Thyroid gland (tissue), 4 donors: Measurements from ENCODE around the gene TOM1L2. TPM values are rescaled to one million over a fixed set of nuclear protein-coding genes. Genes with fewer than 3 reads are reported as not detected.

Source experiments
- DNase-seq, 2 donors: peaks; one replicate each; pipeline ENCODE4 v3.0.0-alpha.2; 2019
- H3K27ac ChIP-seq, 3 donors: fragments of 200-600 bp; sonication (generic); 1 replicate in 2 of 3; 2 replicates in 1 of 3; pipeline ENCODE4 v1.5.1; 2016 to 2019; ENCODE audit warnings: mild to moderate bottlenecking in 1 of 3, moderate library complexity in 1 of 3
- H3K27me3 ChIP-seq: fragments of 200-600 bp; sonication (generic); one replicate; pipeline ENCODE4 v1.5.1; 2019
- H3K36me3 ChIP-seq, 2 donors: fragments of 200-600 bp; sonication (generic); one replicate each; pipeline ENCODE4 v1.5.1; 2016 to 2019
- H3K4me1 ChIP-seq, 2 donors: fragments of 200-600 bp; sonication (generic); one replicate each; pipeline ENCODE4 v1.5.1; 2017 to 2019
- H3K4me3 ChIP-seq, 3 donors: fragments of 200-600 bp; sonication (generic); replicated peaks in 1 of 3; 1 replicate in 2 of 3; 2 replicates in 1 of 3; pipeline ENCODE4 v1.5.1; 2016; ENCODE audit warnings: mild to moderate bottlenecking in 1 of 3
- H3K9me3 ChIP-seq: fragments of 200-600 bp; sonication (generic); one replicate; pipeline ENCODE4 v1.5.1; 2017
- POLR2A ChIP-seq, 2 donors: fragments of 450-650 bp; IDR thresholded peaks; one replicate each; pipeline ENCODE4 v1.6.1; 2017; ENCODE audit warnings: antibody characterized with exemption in 2 of 2, mild to moderate bottlenecking in 2 of 2, moderate library complexity in 1 of 2
- WGBS, 2 donors: methylation state at CpG; one replicate each; pipeline ENCODE4 v1.1.5; 2017; 5-methylcytosine and 5-hydroxymethylcytosine counted together
- intact Hi-C: fragments of 100-400 bp; cut with DNase I; formaldehyde crosslinking; loops from one replicate; pipeline ENCODE4 v1.15.1; 2023
- total RNA-seq, 4 donors: library from RNA; depleted of rRNA; stranded (reverse); fragments of >200 nt; gene quantifications; one replicate each; pipeline ENCODE4 v1.2.3, GENCODE V29; 2016
- TF ChIP-seq, protein P1 (sequence below), 6 experiments: fragments of 200-600 bp in 3 of 6; fragments of 450-650 bp in 3 of 6; sonication (generic) in 3 of 6; IDR thresholded peaks; one replicate each; pipeline ENCODE4 v1.5.1; 2016 to 2019; ENCODE audit warnings: antibody characterized with exemption in 6 of 6, mild to moderate bottlenecking in 2 of 6, inconsistent platforms in 1 of 6, moderate library complexity in 1 of 6

Gene TOM1L2
- total RNA-seq, 4 donors from 2014 or later = 138 to 881 (median 257) TPM

DNA sequence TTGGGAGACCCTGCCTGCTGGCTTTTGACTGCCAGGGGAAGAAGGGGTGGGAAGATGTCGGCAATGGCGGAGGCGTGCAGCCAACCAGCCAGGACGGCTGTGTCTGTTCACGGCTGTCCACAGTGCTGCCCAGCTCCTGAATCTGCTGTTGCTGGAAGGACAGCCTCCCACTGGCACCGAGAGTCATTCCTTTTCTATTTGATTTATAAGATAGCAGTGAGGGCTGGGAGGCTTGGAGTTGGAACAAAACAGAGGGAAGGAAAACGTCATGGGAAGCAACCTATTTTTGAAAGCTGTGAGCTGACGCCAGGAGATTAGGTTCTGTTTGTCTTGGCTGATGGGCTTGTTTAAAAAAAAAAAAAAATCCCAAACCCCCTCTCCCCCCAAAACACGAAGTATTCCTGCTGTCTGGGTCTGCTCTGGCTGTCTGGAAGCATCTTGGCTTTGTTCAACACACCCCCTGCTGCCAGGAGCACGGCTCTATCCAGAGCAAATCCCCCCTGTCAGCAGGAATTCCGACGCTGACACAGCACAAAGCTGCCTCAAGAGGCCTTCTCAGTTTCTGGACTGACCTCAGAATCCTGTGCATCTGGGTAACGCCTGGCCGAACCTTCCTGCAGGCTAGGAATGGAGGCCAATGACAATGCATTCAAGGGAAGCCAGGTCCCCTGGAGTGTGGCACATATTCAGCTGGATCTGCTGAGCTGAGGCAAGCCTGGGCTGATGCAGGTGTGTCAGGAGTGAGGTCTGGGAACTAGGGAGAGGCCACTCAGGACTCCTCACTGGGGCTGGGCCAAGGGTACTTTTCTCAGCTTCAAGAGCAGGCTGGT lies 94.5 kb downstream of the TOM1L2 start:
- TF ChIP-seq POLR2A (IDR thresholded peaks at IDR 0.05) = no peak
- TF ChIP-seq, protein P1, sequence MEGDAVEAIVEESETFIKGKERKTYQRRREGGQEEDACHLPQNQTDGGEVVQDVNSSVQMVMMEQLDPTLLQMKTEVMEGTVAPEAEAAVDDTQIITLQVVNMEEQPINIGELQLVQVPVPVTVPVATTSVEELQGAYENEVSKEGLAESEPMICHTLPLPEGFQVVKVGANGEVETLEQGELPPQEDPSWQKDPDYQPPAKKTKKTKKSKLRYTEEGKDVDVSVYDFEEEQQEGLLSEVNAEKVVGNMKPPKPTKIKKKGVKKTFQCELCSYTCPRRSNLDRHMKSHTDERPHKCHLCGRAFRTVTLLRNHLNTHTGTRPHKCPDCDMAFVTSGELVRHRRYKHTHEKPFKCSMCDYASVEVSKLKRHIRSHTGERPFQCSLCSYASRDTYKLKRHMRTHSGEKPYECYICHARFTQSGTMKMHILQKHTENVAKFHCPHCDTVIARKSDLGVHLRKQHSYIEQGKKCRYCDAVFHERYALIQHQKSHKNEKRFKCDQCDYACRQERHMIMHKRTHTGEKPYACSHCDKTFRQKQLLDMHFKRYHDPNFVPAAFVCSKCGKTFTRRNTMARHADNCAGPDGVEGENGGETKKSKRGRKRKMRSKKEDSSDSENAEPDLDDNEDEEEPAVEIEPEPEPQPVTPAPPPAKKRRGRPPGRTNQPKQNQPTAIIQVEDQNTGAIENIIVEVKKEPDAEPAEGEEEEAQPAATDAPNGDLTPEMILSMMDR (IDR thresholded peaks at IDR 0.05) = peak in 1 of 6 experiments; percentile 30
- 10 to 17% methylated on average over 10 to 14 of the region's 14 CpGs for WGBS, 2 donors
- intact Hi-C loops = no loop called here
- Histone ChIP-seq H3K27ac (peak overlapping the region; percentile 78 to 88 (median 86)), H3K4me3 (no peak overlapping the region), H3K36me3 (peaks cover 9 to 13% of the 10 kb centered on the region in 2 donors), H3K9me3 (no peaks in the 10 kb centered on the region), H3K4me1 (peaks cover 66 to 71% of the 10 kb centered on the region in 2 donors), H3K27me3 (no peaks in the 10 kb centered on the region)
- peak; percentile 99 for DNase-seq

DNA sequence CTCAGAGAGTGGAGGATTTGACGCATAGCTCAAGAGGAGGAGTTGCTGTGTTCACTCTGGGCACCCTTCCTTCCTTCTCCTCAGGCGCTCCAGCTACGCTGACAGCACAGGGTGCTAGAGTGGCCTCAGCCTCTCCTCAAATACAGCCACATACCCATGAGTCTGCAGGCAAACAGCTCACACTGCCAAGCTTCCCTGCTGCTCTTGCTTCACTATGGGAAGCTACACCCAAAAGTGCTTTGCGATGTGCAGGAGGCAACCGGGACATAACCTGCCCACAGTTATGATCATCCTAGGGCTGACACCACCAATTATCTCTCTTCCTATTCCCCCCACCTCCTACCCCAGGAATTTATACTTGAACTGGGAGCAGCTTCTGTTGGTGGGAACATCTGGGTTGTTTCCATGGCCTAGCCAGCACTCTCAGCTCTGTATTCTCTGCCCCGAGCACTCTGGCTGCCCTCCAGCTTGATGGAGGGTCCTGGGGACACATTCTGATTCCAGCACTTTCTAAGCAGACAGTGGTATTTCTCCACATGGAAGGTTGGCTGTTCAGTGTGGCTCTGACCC lies 95.2 kb downstream of the TOM1L2 start:
- DNase-seq = peak; percentile 51 to 65
- TF ChIP-seq, protein P1 (IDR thresholded peaks at IDR 0.05) = no peak
- TF ChIP-seq POLR2A (IDR thresholded peaks at IDR 0.05) = no peak
- 36 to 38% methylated on average over 6 of the region's 6 CpGs for WGBS, 2 donors
- Histone ChIP-seq H3K36me3 (peaks cover 4 to 8% of the 10 kb centered on the region in 2 donors), H3K4me1 (peaks cover 65 to 67% of the 10 kb centered on the region in 2 donors), H3K4me3 (no peak overlapping the region), H3K27ac (peak overlapping the region; percentile 78 to 88 (median 86)), H3K9me3 (no peaks in the 10 kb centered on the region), H3K27me3 (no peaks in the 10 kb centered on the region)
- intact Hi-C loops = no loop called here

DNA sequence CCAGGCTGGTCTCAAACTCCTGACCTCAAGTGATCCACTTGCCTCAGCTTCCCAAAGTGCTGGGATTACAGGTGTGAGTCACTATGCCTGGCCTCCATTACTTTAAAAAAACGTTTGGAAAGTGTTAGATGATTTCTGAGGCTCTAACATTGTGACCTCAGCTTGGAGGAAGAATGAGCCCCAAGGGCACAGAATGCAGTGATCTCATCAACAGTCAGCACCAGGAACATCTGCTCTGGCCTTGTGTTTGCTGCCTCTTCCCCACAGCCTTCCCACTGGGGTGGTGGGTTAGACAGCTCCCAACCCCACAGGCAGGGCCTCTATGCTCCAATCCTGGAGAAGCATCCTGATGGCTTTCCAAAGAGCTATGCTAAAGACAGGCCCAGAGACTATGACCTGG lies 97.7 kb downstream of the TOM1L2 start:
- DNase-seq = no peak
- H3K27me3 ChIP-seq = no peaks in the 10 kb centered on the region
- intact Hi-C loops = no loop called here
- H3K36me3 ChIP-seq = peaks cover 2 to 8% of the 10 kb centered on the region in 2 donors
- H3K9me3 ChIP-seq = no peaks in the 10 kb centered on the region
- 33 to 38% methylated on average over 1 of the region's 1 CpG for WGBS, 2 donors
- peak overlapping the region; percentile 37 to 78 (median 52) for H3K27ac ChIP-seq
- no peak for TF ChIP-seq POLR2A (IDR thresholded peaks at IDR 0.05)
- TF ChIP-seq, protein P1 (IDR thresholded peaks at IDR 0.05) = no peak
- H3K4me3 ChIP-seq = no peak overlapping the region
- peaks cover 43 to 50% of the 10 kb centered on the region in 2 donors for H3K4me1 ChIP-seq

DNA sequence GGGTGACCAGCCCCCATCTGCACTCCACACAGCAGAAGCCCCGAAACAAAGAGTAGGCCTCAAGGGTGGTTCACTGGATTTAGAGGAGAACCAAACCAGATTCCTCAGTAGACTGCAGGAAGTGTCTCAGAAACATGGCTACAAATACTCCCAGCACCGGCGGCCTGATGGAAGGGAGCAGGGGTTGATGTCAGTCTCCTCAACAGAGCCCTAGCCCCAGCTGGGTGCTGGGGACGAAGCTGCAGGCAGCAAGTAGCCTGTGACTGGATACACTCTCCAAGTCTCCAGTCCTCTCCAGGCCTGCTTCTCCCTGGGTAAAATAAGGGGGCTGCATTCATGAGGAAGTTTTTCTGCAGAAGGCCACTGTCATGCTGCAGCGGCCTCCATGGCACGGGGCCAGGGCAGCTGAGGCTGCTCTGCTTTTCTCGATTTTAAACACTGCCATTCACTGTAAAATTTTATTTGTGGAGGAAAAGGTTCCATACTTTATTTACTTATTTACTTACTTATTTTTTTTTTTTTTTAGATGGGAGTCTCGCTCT lies 98.7 kb downstream of the TOM1L2 start:
- H3K27me3 ChIP-seq = no peaks in the 10 kb centered on the region
- H3K4me3 ChIP-seq = no peak overlapping the region
- TF ChIP-seq, protein P1 (IDR thresholded peaks at IDR 0.05) = no peak
- no peaks in the 10 kb centered on the region for H3K9me3 ChIP-seq
- H3K36me3 ChIP-seq = peaks cover 0 to 10% of the 10 kb centered on the region in 2 donors
- DNase-seq = no peak
- H3K27ac ChIP-seq = peak overlapping the region in 1 of 3 donors; percentile 0
- intact Hi-C loops = no loop called here
- WGBS, 2 donors = 76% methylated on average over 6 to 8 of the region's 8 CpGs
- peaks cover 44% of the 10 kb centered on the region in 2 donors for H3K4me1 ChIP-seq
